ENCODE results near the gene OR52R1. TPM values are rescaled to one million over a fixed set of nuclear protein-coding genes. Genes with fewer than 3 reads are reported as not detected.

OR52R1 gene
- not detected for total RNA-seq
- polyA plus RNA-seq, result not detected
- long read RNA-seq, donor 1, result 0 reads
- long read RNA-seq, donor 2, result 0 reads
- long read RNA-seq, donor 3, result 0 reads

GRCh38 chr11:4804280-4804679 lies at the start of gene OR52R1:
Gene OR52R1, minus strand, starts transcription at chr11:4804380. Its CDS starts 0 bp downstream, at chr11:4804380.
- Histone ChIP-seq H3K27me3 (no peaks in the 10 kb centered on the region), H3K9me3 (no peaks in the 10 kb centered on the region), H3K27ac (no peak within 1 kb of the TSS), H3K4me1 (ENCODE audit: insufficient read depth) (no peaks in the 10 kb centered on the region), H3K36me3 (no peaks in the 10 kb centered on the region), H3K4me3 (no peak within 1 kb of the TSS)
- DNase-seq, result no peak
- intact Hi-C loops (cut with DNase I), result no loop called here
- WGBS, 3 donors, result 82 to 85% (median 84%) methylated on average over 3 of the region's 3 CpGs
- TF ChIP-seq EP300 (IDR thresholded peaks at IDR 0.05), result no peak
- no peak for TF ChIP-seq POLR2A (IDR thresholded peaks at IDR 0.05)
- TF ChIP-seq, protein P1, sequence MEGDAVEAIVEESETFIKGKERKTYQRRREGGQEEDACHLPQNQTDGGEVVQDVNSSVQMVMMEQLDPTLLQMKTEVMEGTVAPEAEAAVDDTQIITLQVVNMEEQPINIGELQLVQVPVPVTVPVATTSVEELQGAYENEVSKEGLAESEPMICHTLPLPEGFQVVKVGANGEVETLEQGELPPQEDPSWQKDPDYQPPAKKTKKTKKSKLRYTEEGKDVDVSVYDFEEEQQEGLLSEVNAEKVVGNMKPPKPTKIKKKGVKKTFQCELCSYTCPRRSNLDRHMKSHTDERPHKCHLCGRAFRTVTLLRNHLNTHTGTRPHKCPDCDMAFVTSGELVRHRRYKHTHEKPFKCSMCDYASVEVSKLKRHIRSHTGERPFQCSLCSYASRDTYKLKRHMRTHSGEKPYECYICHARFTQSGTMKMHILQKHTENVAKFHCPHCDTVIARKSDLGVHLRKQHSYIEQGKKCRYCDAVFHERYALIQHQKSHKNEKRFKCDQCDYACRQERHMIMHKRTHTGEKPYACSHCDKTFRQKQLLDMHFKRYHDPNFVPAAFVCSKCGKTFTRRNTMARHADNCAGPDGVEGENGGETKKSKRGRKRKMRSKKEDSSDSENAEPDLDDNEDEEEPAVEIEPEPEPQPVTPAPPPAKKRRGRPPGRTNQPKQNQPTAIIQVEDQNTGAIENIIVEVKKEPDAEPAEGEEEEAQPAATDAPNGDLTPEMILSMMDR (IDR thresholded peaks at IDR 0.05), result no peak

DNA sequence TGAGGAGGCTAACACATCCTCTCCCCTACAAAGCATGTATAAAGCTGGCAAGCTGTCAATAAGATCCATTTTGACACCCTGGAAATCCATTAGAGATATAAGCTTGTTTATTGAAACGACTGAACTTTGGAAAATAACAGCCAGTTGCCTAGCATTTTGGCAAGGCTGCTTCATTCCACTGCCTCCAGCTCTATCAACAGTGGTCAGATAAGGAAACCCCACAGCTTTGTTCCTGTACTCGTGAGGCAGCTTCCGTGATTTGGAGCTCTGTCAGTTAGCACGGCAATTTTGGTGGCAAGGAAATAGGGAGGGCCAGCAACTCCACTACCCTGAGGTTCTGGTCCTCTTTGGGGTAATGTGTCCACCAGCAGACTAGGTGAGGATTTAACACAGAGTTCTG lies 46.9 kb upstream of the OR52R1 start:
- Histone ChIP-seq H3K9me3 (no peaks in the 10 kb centered on the region), H3K36me3 (no peaks in the 10 kb centered on the region), H3K4me1 (ENCODE audit: insufficient read depth) (no peaks in the 10 kb centered on the region), H3K27ac (no peak overlapping the region), H3K27me3 (no peaks in the 10 kb centered on the region), H3K4me3 (no peak overlapping the region)
- TF ChIP-seq, protein P1 (IDR thresholded peaks at IDR 0.05), result no peak
- TF ChIP-seq POLR2A (IDR thresholded peaks at IDR 0.05) (no peak), EP300 (IDR thresholded peaks at IDR 0.05) (no peak)
- DNase-seq, result no peak
- intact Hi-C loops (cut with DNase I), result no loop called here
- WGBS, 3 donors, result 0 to 8% (median 4%) methylated on average over 4 of the region's 4 CpGs

- Histone ChIP-seq H3K27me3 (no peaks in the 10 kb centered on the region), H3K4me3 (no peak within 1 kb of the TSS), H3K27ac (no peak within 1 kb of the TSS), H3K9me3 (no peaks in the 10 kb centered on the region), H3K4me1 (ENCODE audit: insufficient read depth) (no peaks in the 10 kb centered on the region), H3K36me3 (no peaks in the 10 kb centered on the region)
- no peak for DNase-seq
- TF ChIP-seq EP300 (IDR thresholded peaks at IDR 0.05) (no peak), POLR2A (IDR thresholded peaks at IDR 0.05) (no peak)
- TF ChIP-seq, protein P1 (IDR thresholded peaks at IDR 0.05), result no peak
- intact Hi-C loops (cut with DNase I), result no loop called here
- 42 to 52% (median 45%) methylated on average over 9 of the region's 9 CpGs for WGBS, 3 donors
These were observed 44.8 kb upstream of the OR52R1 start, which contains the start of gene OR51S1 for GRCh38 chr11:4848908-4849532. Gene OR51S1, minus strand, starts transcription at chr11:4849208. Its CDS starts 0 bp downstream, at chr11:4849208.

- intact Hi-C loops (cut with DNase I), result no loop called here
- WGBS, 3 donors, result 91 to 93% (median 92%) methylated on average over 2 of the region's 2 CpGs
- no peak for DNase-seq
- H3K4me3 ChIP-seq, result no peak overlapping the region
- H3K4me1 ChIP-seq (ENCODE audit: insufficient read depth), result no peaks in the 10 kb centered on the region
- H3K27me3 ChIP-seq, result no peaks in the 10 kb centered on the region
- H3K27ac ChIP-seq, result no peak overlapping the region
- no peaks in the 10 kb centered on the region for H3K9me3 ChIP-seq
- TF ChIP-seq, protein P1 (IDR thresholded peaks at IDR 0.05), result no peak
- no peak for TF ChIP-seq EP300 (IDR thresholded peaks at IDR 0.05)
- no peak for TF ChIP-seq POLR2A (IDR thresholded peaks at IDR 0.05)
- no peaks in the 10 kb centered on the region for H3K36me3 ChIP-seq
These were observed 35.8 kb upstream of the OR52R1 start for GRCh38 chr11:4839851-4840549.

Data from ovary (tissue), 10 donors.